ENCODE measurements around the gene ACADS.

ACADS gene

GRCh38 chr12:120725659-120726509 lies at the start of gene ACADS:
TSS of gene ACADS (plus strand) at chr12:120725826. CDS start at chr12:120725886, 60 bp downstream.
- DNase-seq (ENCODE audit: low read depth in 2 of 2, low spot score in 1 of 2) = peak; percentile 72 to 75

GRCh38 chr12:120677765-120678473 lies 47.7 kb upstream of the ACADS start:
- no peak for DNase-seq (ENCODE audit: low read depth in 2 of 2, low spot score in 1 of 2)

GRCh38 chr12:120678572-120678971 lies 47.1 kb upstream of the ACADS start:
- no peak for DNase-seq (ENCODE audit: low read depth in 2 of 2, low spot score in 1 of 2)

GRCh38 chr12:120680165-120680738 lies 45.4 kb upstream of the ACADS start:
- DNase-seq (ENCODE audit: low read depth in 2 of 2, low spot score in 1 of 2) = no peak

- no peak for DNase-seq (ENCODE audit: low read depth in 2 of 2, low spot score in 1 of 2)
Observed at GRCh38 chr12:120684523-120684932, 41.1 kb upstream of the ACADS start.

- no peak for DNase-seq (ENCODE audit: low read depth in 2 of 2, low spot score in 1 of 2)
Observed at GRCh38 chr12:120685522-120685921, 40.1 kb upstream of the ACADS start.

GRCh38 chr12:120686151-120686689 lies 39.4 kb upstream of the ACADS start:
- DNase-seq (ENCODE audit: low read depth in 2 of 2, low spot score in 1 of 2) = peak; percentile 87 to 95

- peak; percentile 97 to 99 for DNase-seq (ENCODE audit: low read depth in 2 of 2, low spot score in 1 of 2)
Observed at GRCh38 chr12:120686690-120687577, 38.7 kb upstream of the ACADS start, which contains the start of gene MLEC. TSS of gene MLEC (plus strand) at chr12:120687149. CDS start at chr12:120687297, 148 bp downstream.

GRCh38 chr12:120687578-120688289 lies 37.9 kb upstream of the ACADS start:
- DNase-seq (ENCODE audit: low read depth in 2 of 2, low spot score in 1 of 2) = no peak

GRCh38 chr12:120688527-120689071 lies 37.0 kb upstream of the ACADS start:
- no peak for DNase-seq (ENCODE audit: low read depth in 2 of 2, low spot score in 1 of 2)

GRCh38 chr12:120689397-120690082 lies 36.1 kb upstream of the ACADS start:
- DNase-seq (ENCODE audit: low read depth in 2 of 2, low spot score in 1 of 2) = no peak

- DNase-seq (ENCODE audit: low read depth in 2 of 2, low spot score in 1 of 2) = no peak
Observed at GRCh38 chr12:120690083-120690450, 35.6 kb upstream of the ACADS start.

- DNase-seq (ENCODE audit: low read depth in 2 of 2, low spot score in 1 of 2) = no peak
Observed at GRCh38 chr12:120690978-120691377, 34.6 kb upstream of the ACADS start.

- DNase-seq (ENCODE audit: low read depth in 2 of 2, low spot score in 1 of 2) = no peak
Observed at GRCh38 chr12:120692524-120693033, 33.0 kb upstream of the ACADS start.

- no peak for DNase-seq (ENCODE audit: low read depth in 2 of 2, low spot score in 1 of 2)
Observed at GRCh38 chr12:120693848-120694247, 31.8 kb upstream of the ACADS start.

GRCh38 chr12:120696626-120697025 lies 29.0 kb upstream of the ACADS start:
- no peak for DNase-seq (ENCODE audit: low read depth in 2 of 2, low spot score in 1 of 2)

- DNase-seq (ENCODE audit: low read depth in 2 of 2, low spot score in 1 of 2) = no peak
Observed at GRCh38 chr12:120697344-120697743, 28.3 kb upstream of the ACADS start.

GRCh38 chr12:120698665-120699064 lies 27.0 kb upstream of the ACADS start:
- no peak for DNase-seq (ENCODE audit: low read depth in 2 of 2, low spot score in 1 of 2)

- DNase-seq (ENCODE audit: low read depth in 2 of 2, low spot score in 1 of 2) = no peak
Observed at GRCh38 chr12:120699553-120699952, 26.1 kb upstream of the ACADS start.

All from stimulated activated CD8-positive, alpha-beta memory T cell treated with anti-CD3 and anti-CD28 coated beads, Interleukin-4, amount 100 ng/mL, for 1 hour (primary cell).